ENCODE data around the gene BICRAL.
A peak's percentile ranks its signal among the peaks of the same experiment; 100 is the strongest.
"Not testable (repeated sequence)": the region's sequence is repeated elsewhere in the genome, so short reads cannot be mapped to it uniquely, and the experiment has no call there.

Gene BICRAL

GRCh38 chr6:42781796-42782688 lies at the start of gene BICRAL:
TSS of gene BICRAL (plus strand) at chr6:42782052. CDS start at chr6:42822023, 39,971 bp downstream.
- DNase-seq (ENCODE audit: low read depth), result peak; percentile 55

- not testable (repeated sequence) for DNase-seq (ENCODE audit: low read depth)
These were observed 47.9 kb upstream of the BICRAL start for GRCh38 chr6:42733867-42734481.

GRCh38 chr6:42735976-42736375 lies 45.9 kb upstream of the BICRAL start:
- DNase-seq (ENCODE audit: low read depth), result no peak

GRCh38 chr6:42740725-42741124 lies 41.1 kb upstream of the BICRAL start:
- DNase-seq (ENCODE audit: low read depth), result no peak

- no peak for DNase-seq (ENCODE audit: low read depth)
These were observed 39.5 kb upstream of the BICRAL start for GRCh38 chr6:42742116-42742894.

GRCh38 chr6:42744351-42744893 lies 37.4 kb upstream of the BICRAL start:
- no peak for DNase-seq (ENCODE audit: low read depth)

- DNase-seq (ENCODE audit: low read depth), result no peak
These were observed 36.7 kb upstream of the BICRAL start for GRCh38 chr6:42745083-42745639.

- DNase-seq (ENCODE audit: low read depth), result peak; percentile 80
These were observed 36.0 kb upstream of the BICRAL start, which contains the start of gene TBCC for GRCh38 chr6:42745640-42746462. TSS of gene TBCC (minus strand) at chr6:42746103. CDS start at chr6:42746073, 30 bp downstream.

- DNase-seq (ENCODE audit: low read depth), result peak; percentile 57
These were observed 35.1 kb upstream of the BICRAL start for GRCh38 chr6:42746463-42747391.

- no peak for DNase-seq (ENCODE audit: low read depth)
These were observed 33.5 kb upstream of the BICRAL start for GRCh38 chr6:42748203-42748898.

- DNase-seq (ENCODE audit: low read depth), result no peak
These were observed 30.8 kb upstream of the BICRAL start for GRCh38 chr6:42751055-42751454.

GRCh38 chr6:42754759-42755158 lies 27.1 kb upstream of the BICRAL start:
- DNase-seq (ENCODE audit: low read depth), result no peak

GRCh38 chr6:42756722-42757121 lies 25.1 kb upstream of the BICRAL start:
- DNase-seq (ENCODE audit: low read depth), result no peak

- DNase-seq (ENCODE audit: low read depth), result no peak
These were observed 23.0 kb upstream of the BICRAL start for GRCh38 chr6:42758756-42759430.

GRCh38 chr6:42761287-42762067 lies 20.4 kb upstream of the BICRAL start:
- no peak for DNase-seq (ENCODE audit: low read depth)

- no peak for DNase-seq (ENCODE audit: low read depth)
These were observed 19.4 kb upstream of the BICRAL start for GRCh38 chr6:42762426-42762859.

- DNase-seq (ENCODE audit: low read depth), result no peak
These were observed 18.9 kb upstream of the BICRAL start for GRCh38 chr6:42762950-42763349.

Measured in stimulated activated CD8-positive, alpha-beta memory T cell treated with anti-CD3 and anti-CD28 coated beads, Interleukin-7, amount 100 ng/mL, for 24 hours (primary cell).